Keratinocyte (primary cell): ENCODE measurements around the gene TMEM42.

Source experiments
- EZH2 ChIP-seq: IDR thresholded peaks from one replicate; pipeline ENCODE4 v1.6.1; 2012; ENCODE audit warnings: inconsistent platforms, mild to moderate bottlenecking, low read length, moderate library complexity
- TF ChIP-seq, protein P1 (sequence below), 3 experiments: IDR thresholded peaks in 1 of 3; conservative IDR thresholded peaks in 1 of 3; optimal IDR thresholded peaks in 1 of 3; 2 replicates in 2 of 3; 3 replicates in 1 of 3; pipeline versions ENCODE3 to v1.5.1; 2011; ENCODE audit warnings: low read length in 3 of 3, mild to moderate bottlenecking in 3 of 3, moderate library complexity in 2 of 3, control low read depth in 1 of 3, inconsistent platforms in 1 of 3; ENCODE audit not compliant: insufficient read depth in 2 of 3; ENCODE audit errors: extremely low read depth in 1 of 3

DNA sequence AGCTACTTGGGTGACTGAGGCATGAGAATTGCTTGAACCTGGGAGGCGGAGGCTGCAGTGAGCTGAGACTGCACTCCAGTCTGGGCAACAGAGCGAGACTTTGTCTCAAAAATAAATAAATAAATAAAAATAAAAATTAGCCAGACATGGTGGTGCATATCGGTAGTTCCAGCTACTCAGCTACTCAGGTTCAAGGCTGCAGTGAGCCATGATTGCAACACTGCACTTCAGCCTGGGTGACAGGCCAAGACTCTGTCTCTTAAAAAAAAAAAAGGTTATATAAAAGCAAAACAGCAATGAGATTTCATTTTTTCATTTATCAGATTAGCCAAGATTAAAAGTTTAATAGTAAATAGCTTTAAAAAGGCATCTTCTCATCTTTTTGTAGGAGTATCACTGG is 15.6 kb downstream of the TMEM42 start:
- TF ChIP-seq, protein P1, sequence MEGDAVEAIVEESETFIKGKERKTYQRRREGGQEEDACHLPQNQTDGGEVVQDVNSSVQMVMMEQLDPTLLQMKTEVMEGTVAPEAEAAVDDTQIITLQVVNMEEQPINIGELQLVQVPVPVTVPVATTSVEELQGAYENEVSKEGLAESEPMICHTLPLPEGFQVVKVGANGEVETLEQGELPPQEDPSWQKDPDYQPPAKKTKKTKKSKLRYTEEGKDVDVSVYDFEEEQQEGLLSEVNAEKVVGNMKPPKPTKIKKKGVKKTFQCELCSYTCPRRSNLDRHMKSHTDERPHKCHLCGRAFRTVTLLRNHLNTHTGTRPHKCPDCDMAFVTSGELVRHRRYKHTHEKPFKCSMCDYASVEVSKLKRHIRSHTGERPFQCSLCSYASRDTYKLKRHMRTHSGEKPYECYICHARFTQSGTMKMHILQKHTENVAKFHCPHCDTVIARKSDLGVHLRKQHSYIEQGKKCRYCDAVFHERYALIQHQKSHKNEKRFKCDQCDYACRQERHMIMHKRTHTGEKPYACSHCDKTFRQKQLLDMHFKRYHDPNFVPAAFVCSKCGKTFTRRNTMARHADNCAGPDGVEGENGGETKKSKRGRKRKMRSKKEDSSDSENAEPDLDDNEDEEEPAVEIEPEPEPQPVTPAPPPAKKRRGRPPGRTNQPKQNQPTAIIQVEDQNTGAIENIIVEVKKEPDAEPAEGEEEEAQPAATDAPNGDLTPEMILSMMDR (optimal IDR thresholded peaks at IDR 0.05 in 1 of 3, IDR thresholded peaks at IDR 0.05 in 1 of 3, conservative IDR thresholded peaks at IDR 0.05 in 1 of 3; ENCODE audit: extremely low read depth in 1 of 3, insufficient read depth in 2 of 3, low read length in 3 of 3), result no peak
- TF ChIP-seq EZH2, result no peak
